GM13977 (cell line): Measurements from ENCODE around the gene FAM219B.
"Not testable (repeated sequence)": the region's sequence is repeated elsewhere in the genome, so short reads cannot be mapped to it uniquely, and the experiment has no call there.

Experiments used
- DNase-seq: peaks from one replicate; pipeline ENCODE4 v3.0.0; 2012; ENCODE audit warnings: low spot score
- CTCF ChIP-seq: IDR thresholded peaks from 2 replicates; pipeline ENCODE4 v1.5.1; 2012; ENCODE audit warnings: mild to moderate bottlenecking, control low read depth; ENCODE audit not compliant: insufficient read depth; ENCODE audit errors: extremely low read depth, missing control alignments
- in situ Hi-C: fragments of 300-500 bp; cut with MboI; formaldehyde crosslinking; loops from one replicate; pipeline ENCODE4 v1.12.0; 2022; ENCODE audit warnings: low sequenced_read_pairs, low pct_unique_long_range_greater_than_20kb, mixed read lengths, inconsistent platforms; ENCODE audit not compliant: unreplicated experiment

FAM219B gene

GRCh38 chr15:74895830-74896229, 10.8 kb downstream of the FAM219B start:
- in situ Hi-C loops, result no loop called here
- DNase-seq, result no peak
- no peak for TF ChIP-seq CTCF

- in situ Hi-C loops, result not testable (repeated sequence)
Measured at GRCh38 chr15:74894383-74894782, 12.3 kb downstream of the FAM219B start.

GRCh38 chr15:74893627-74894026, 13.0 kb downstream of the FAM219B start:
- no peak for DNase-seq
- in situ Hi-C loops, result no loop called here
- TF ChIP-seq CTCF, result no peak

More at GRCh38 chr15:74894383-74894782, 12.3 kb downstream of the FAM219B start:
- DNase-seq, result not testable (repeated sequence)

- no peak for TF ChIP-seq CTCF
- no peak for DNase-seq
- in situ Hi-C loops, result no loop called here
Measured at GRCh38 chr15:74892931-74893330, 13.7 kb downstream of the FAM219B start.

- TF ChIP-seq CTCF, result no peak
- in situ Hi-C loops, result no loop called here
- DNase-seq, result no peak
Measured at GRCh38 chr15:74892313-74892712, 14.3 kb downstream of the FAM219B start.

- no peak for DNase-seq
- in situ Hi-C loops, result no loop called here
- TF ChIP-seq CTCF, result no peak
Measured at GRCh38 chr15:74891469-74891868, 15.2 kb downstream of the FAM219B start.

GRCh38 chr15:74890665-74890960, 16.0 kb downstream of the FAM219B start:
- TF ChIP-seq CTCF, result no peak
- in situ Hi-C loops, result no loop called here

More at GRCh38 chr15:74890665-74890960, 16.0 kb downstream of the FAM219B start:
- no peak for DNase-seq
